Prostate gland (tissue), 2 donors: ENCODE measurements around the gene SLC66A3.

Source experiments
- CTCF ChIP-seq, 4 experiments: fragments of 200-600 bp in 2 of 4; fragments of 450-650 bp in 2 of 4; sonication (generic) in 2 of 4; IDR thresholded peaks; 1 replicate in 3 of 4; 2 replicates in 1 of 4; pipeline ENCODE4 v1.5.1; 2016 to 2019; ENCODE audit warnings: antibody characterized with exemption in 4 of 4, mild to moderate bottlenecking in 2 of 4, moderate library complexity in 2 of 4
- POLR2A ChIP-seq: fragments of 450-650 bp; IDR thresholded peaks from one replicate; pipeline ENCODE4 v1.6.1; 2016; ENCODE audit warnings: antibody characterized with exemption, mild to moderate bottlenecking
- POLR2AphosphoS5 ChIP-seq: sonication (generic); formaldehyde crosslinking; IDR thresholded peaks from one replicate; pipeline ENCODE4 v1.6.1; 2017; ENCODE audit warnings: antibody characterized with exemption

- TF ChIP-seq CTCF (IDR thresholded peaks at IDR 0.05) (no peak), POLR2A (no peak), POLR2AphosphoS5 (no peak)
Observed at GRCh38 chr2:11213090-11213638, 57.9 kb downstream of the SLC66A3 start.
